ENCODE results near the gene MFN1.
A peak's percentile ranks its signal among the peaks of the same experiment; 100 is the strongest.

Gene MFN1

GRCh38 chr3:179348325-179349013 lies 960 bp downstream of the MFN1 start:
- DNase-seq (no peak), ATAC-seq (peak; percentile 19)

- no peak for DNase-seq
- no peak for ATAC-seq
These were observed 8.5 kb downstream of the MFN1 start for GRCh38 chr3:179355996-179356395.

DNA sequence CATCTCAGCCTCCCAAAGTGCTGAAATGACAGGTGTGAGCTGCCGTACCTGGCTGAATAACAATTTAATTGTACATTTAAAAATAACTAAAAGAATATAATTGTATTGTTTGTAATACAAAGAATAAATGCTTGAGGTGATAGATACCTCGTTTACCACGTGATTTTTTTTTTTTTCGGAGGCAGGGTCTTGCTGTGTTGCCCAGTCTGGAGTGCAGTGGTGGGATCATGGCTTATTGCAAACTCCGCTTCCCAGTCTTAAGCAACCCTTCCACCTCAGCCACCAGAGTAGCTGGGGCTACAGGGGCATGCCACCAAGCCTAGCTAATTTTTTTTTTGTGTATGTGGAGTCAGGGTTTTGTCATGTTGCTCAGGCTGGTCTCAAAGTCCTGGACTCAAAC lies 15.8 kb downstream of the MFN1 start:
- DNase-seq (no peak), ATAC-seq (no peak)

- ATAC-seq (no peak), DNase-seq (no peak)
These were observed 22.1 kb downstream of the MFN1 start for GRCh38 chr3:179369621-179370020.

- DNase-seq (no peak), ATAC-seq (no peak)
These were observed 26.4 kb downstream of the MFN1 start for GRCh38 chr3:179373938-179374337.

DNA sequence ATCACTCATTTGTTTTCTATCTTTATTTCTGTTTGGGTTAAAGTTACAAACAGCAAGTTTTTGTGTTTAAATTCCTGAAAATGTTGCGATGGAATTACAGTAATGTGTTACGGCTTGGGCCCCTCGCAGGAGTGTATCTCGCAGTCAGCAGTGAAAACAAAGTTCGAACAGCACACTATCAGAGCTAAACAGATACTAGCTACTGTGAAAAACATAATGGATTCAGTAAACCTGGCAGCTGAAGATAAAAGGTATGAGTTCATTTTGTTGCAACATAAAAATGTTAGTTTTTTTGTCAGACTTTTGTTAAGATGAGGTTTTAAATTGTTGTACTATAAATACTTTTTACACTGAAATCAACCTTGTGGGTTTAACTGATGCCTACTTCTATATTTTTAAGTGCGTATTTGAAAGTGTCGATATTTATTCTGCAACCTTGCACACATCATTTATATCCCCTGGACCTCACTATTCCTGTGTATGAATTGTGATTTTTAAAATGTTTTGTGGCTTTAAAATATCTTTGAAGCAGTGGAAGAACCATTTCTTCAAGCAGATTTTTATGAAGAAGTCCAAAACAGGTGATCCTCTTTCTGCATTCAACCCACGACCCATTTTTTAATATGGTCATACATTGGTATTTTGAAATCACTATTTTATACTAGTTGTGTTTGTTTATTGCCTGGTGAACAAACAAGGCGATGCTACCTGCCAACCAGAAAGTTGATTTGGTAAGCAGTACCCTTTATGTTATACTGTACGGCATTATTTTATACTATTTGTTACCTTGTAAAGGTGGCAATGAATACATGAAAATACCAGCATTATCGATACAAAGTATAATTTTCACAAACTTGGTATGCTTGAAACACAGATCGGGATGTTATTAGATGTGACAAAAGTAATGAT lies 27.8 kb downstream of the MFN1 start:
- DNase-seq = no peak
- ATAC-seq = no peak

- no peak for ATAC-seq
- no peak for DNase-seq
These were observed 29.0 kb downstream of the MFN1 start for GRCh38 chr3:179376474-179376873.

DNA sequence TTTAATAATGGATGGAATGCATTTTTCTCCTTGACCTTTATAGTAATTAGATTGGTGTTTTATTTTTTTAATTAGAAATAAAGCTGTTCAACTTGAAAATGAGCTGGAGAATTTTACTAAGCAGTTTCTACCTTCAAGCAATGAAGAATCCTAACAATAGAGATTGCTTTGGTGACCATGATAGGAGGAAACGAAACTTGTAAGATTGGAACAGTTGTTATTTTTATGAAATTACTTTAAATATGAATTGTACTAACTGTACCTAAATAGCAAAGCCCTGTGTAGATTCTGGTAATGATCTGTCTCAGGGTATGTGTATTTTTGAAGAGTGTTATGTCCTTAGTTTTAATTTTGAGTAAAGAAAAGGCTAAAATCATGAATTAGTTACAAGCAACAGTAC lies 44.4 kb downstream of the MFN1 start:
- ATAC-seq (no peak), DNase-seq (no peak)

- ATAC-seq (no peak), DNase-seq (no peak)
These were observed 51.2 kb downstream of the MFN1 start for GRCh38 chr3:179398574-179399231.

- DNase-seq (no peak), ATAC-seq (no peak)
These were observed 54.1 kb downstream of the MFN1 start for GRCh38 chr3:179401561-179401960.

DNA sequence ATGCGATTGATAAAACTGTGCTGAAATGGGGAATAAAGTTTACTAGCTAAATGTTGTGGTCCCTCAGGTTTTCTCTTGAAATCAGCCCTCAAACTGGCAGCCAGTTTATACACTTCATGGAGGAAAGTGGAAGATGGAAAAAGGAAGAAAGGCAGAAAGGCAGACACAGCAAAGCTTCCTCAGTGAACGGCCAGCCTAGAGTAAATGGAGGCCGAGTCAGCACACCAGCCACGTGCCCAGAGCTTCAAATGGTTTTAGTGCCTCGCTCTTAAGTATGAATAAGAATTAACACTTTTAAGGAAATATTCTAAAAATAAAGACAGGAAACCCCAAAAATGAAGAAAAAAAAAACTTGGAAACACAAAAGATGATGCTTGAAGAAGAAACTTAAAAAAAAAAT lies 55.5 kb downstream of the MFN1 start:
- DNase-seq (no peak), ATAC-seq (no peak)

DNA sequence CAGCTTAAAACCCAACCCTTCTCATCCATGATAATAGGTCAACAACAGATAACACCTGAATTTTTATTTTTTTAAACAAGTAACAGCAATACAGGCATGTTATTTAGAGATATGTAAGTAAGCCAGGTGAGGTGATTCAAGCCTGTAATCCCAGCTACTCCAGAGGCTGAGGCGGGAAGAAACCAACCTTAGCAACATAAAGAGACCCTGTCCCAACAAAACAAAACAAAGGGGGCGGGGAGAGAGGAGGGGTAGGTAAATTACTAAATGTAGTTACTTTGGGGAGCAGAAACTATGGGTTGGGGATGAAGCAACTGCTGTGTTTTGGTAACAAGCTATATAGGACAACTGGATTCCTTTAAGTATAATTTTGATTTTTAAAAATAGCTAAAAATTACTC lies 56.8 kb downstream of the MFN1 start:
- DNase-seq (no peak), ATAC-seq (no peak)

DNA sequence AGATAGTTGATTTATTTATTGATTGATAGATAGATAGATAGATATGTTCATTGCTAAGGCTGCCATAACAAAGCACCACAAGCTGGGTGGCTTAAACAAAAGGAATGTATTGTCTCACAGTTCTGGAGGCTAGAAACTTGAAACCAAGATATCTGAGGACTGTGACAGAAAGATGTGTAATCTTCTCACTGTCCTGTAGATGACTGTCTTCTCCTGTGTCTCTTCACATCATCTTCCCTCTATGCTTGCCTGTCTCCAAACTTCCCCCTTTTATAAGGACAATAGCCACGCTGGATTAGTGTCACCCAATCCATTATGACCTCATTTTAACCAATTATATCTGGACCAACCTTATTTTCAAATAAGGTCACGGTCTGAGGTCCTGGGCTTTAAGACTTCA lies 62.8 kb downstream of the MFN1 start:
- DNase-seq (no peak), ATAC-seq (no peak)

DNA sequence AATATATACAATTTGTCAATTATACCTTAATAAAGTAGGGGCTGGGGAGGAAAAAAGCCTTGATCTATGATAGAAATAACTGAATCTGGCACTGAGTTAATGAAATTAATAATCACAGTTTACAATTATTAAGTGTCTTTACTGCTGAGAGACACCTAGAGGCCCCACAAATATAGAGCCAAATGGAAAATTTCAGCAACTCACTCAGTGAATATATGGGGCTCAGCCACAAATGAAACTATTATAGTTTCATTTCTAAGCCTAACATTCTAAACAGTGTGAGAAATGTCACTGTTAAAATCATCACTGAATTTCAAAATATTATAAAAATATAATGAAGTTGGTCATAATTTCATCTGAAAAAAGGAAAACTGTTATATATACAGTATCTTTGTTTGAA lies 63.5 kb downstream of the MFN1 start:
- DNase-seq (no peak), ATAC-seq (no peak)

DNA sequence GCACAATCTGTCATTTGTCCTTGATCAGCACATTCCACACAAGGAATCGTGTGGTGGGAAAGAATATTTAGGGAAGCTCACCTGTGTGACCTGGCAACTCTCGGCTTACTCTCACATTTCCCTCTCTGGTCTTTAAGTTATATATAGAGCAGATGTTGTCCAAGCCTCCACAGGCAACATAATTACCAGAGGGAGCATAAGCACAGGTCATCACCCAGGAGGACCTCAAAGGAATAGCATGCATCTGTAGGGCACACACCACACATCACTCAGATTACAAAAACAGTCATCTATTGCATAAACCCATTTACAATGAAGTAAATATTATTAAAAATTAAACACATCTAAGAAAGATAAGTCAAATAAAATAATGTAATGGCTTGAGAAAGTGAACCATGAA lies 67.3 kb downstream of the MFN1 start:
- no peak for ATAC-seq
- no peak for DNase-seq

GRCh38 chr3:179415377-179415776 lies 67.9 kb downstream of the MFN1 start:
- DNase-seq = no peak
- no peak for ATAC-seq

GRCh38 chr3:179416681-179417080 lies 69.2 kb downstream of the MFN1 start:
- no peak for ATAC-seq

GRCh38 chr3:179418610-179419009 lies 71.1 kb downstream of the MFN1 start:
- no peak for ATAC-seq
- no peak for DNase-seq

More at GRCh38 chr3:179416681-179417080, 69.2 kb downstream of the MFN1 start:
- DNase-seq = no peak

DNA sequence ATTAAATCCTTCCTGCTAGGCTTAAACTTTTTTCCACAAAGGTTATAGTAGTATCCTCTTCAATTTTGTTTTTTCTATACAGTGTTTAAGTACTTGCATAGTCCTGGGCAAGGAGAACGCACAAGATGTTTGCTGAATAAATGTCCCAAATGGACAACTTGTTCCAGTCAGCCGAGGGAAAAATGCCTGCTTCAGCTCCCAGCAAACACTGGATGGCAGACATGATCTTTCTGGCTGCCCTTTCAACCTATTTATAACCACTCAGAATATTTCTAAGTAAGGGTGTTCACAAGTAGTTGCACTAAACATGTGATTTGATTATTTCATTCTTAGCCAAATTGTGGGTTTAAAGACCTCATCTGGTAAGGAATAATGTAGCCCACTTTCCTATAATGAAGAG lies 74.0 kb downstream of the MFN1 start:
- ATAC-seq = no peak
- no peak for DNase-seq

DNA sequence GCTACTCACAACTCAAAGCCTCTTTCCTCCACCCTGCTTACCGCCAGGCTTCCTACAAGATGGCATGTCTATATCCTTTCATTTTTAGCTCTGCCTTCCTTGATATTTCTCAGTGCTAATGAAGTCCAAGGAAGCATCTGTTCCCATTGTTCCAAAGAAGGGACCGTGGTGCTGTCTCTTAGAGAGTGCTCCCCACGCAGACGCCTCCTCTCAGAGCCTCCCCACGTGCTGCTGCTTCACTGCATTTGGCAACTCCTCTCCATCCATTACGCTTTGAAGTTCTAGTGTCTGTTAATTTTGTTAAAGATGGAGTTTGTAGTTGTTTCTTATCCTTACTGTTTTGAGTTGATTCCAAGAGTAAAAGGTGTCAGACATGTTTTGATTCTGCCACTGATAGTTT lies 77.6 kb downstream of the MFN1 start:
- DNase-seq = no peak
- ATAC-seq = no peak

DNA sequence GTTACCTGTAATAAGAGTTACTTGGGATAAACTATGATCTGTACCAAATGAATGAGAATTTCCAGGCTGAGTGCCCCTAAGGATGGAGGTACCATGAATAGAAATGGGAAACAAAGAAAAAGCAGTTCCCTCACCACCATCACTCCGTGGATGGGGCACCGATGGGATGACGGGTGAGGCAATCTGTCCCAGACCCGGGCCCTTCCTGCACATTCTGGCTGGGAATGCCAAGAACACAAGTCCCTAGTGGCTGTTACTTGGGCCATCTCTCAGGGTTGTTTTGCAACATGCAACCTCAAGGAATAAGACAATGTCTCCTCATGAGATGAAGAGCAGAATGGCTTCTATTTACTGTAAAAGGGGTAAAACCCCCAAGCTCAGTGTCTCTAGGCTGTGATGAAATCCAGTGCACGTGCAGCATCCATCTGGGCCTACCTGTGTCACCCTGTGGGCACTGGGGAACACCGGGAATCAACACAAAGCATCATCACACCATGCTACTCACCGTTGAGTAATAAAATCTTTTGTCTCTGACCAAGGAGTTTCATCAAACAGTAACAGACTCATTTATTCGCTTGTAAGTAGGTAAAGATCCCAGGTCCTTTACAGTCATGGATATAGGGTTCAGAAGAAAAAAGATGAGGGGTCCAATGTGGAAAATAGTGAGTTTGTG lies 81.5 kb downstream of the MFN1 start:
- ATAC-seq (no peak), DNase-seq (no peak)

- no peak for DNase-seq
These were observed 82.9 kb downstream of the MFN1 start for GRCh38 chr3:179430277-179430870.

More at GRCh38 chr3:179430277-179430870, 82.9 kb downstream of the MFN1 start:
- ATAC-seq = no peak

Measured in stimulated activated naive CD8-positive, alpha-beta T cell treated with anti-CD3 and anti-CD28 coated beads, Interleukin-15, Interleukin-2, amounts not matched to agents 100 U/mL and 50 U/mL, for 24 hours (primary cell).